PFSK-1 (cell line): ENCODE measurements around the gene ETS2.

Experiments
- FOXP2 ChIP-seq: optimal IDR thresholded peaks from 2 replicates; pipeline ENCODE3; 2011; ENCODE audit warnings: borderline replicate concordance, control low read depth, inconsistent platforms; ENCODE audit not compliant: insufficient read depth; ENCODE audit errors: extremely low read length, extremely low read depth
- POLR2AphosphoS5 ChIP-seq: IDR thresholded peaks from 2 replicates; pipeline ENCODE4 v1.6.1; 2012; ENCODE audit warnings: low read depth, mild to moderate bottlenecking, control low read depth, low read length, moderate library complexity
- SIN3A ChIP-seq: IDR thresholded peaks from 2 replicates; pipeline ENCODE4 v1.6.1; 2012; ENCODE audit warnings: mild to moderate bottlenecking, low read length, moderate library complexity, borderline replicate concordance; ENCODE audit not compliant: insufficient read depth
- TAF1 ChIP-seq: IDR thresholded peaks from 2 replicates; pipeline ENCODE4 v1.6.1; 2012; ENCODE audit warnings: low read length, control low read depth, borderline replicate concordance; ENCODE audit not compliant: insufficient read depth
- TF ChIP-seq, protein P1 (sequence below), 2 experiments: IDR thresholded peaks; 2 replicates each; pipeline versions ENCODE4 v1.6.1 to v1.8.0; 2011 to 2012; ENCODE audit warnings: low read depth in 2 of 2, low read length in 2 of 2, control low read depth in 1 of 2, inconsistent platforms in 1 of 2, mild to moderate bottlenecking in 1 of 2, moderate library complexity in 1 of 2; ENCODE audit not compliant: insufficient read depth in 1 of 2

Gene ETS2

DNA sequence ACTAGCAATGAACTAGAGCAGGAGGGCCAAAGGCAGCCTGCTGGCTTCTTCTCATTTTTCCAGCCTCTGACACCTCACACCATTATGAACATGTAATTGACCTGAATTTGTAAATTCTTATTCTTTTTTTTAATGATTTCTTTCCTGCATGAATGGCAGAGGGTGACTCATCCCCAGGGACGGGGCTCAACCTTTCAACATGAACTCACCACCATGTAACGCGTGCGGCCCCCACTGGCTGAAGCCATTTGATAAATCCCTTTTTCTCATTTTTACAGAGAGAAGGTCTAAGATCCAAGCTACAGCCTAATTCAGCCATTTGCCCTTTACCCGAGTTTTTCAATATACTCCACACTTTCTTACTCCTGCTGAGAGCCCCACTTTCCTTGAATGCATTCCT lies 9.3 kb upstream of the ETS2 start:
- no peak for TF ChIP-seq FOXP2
- TF ChIP-seq, protein P1, sequence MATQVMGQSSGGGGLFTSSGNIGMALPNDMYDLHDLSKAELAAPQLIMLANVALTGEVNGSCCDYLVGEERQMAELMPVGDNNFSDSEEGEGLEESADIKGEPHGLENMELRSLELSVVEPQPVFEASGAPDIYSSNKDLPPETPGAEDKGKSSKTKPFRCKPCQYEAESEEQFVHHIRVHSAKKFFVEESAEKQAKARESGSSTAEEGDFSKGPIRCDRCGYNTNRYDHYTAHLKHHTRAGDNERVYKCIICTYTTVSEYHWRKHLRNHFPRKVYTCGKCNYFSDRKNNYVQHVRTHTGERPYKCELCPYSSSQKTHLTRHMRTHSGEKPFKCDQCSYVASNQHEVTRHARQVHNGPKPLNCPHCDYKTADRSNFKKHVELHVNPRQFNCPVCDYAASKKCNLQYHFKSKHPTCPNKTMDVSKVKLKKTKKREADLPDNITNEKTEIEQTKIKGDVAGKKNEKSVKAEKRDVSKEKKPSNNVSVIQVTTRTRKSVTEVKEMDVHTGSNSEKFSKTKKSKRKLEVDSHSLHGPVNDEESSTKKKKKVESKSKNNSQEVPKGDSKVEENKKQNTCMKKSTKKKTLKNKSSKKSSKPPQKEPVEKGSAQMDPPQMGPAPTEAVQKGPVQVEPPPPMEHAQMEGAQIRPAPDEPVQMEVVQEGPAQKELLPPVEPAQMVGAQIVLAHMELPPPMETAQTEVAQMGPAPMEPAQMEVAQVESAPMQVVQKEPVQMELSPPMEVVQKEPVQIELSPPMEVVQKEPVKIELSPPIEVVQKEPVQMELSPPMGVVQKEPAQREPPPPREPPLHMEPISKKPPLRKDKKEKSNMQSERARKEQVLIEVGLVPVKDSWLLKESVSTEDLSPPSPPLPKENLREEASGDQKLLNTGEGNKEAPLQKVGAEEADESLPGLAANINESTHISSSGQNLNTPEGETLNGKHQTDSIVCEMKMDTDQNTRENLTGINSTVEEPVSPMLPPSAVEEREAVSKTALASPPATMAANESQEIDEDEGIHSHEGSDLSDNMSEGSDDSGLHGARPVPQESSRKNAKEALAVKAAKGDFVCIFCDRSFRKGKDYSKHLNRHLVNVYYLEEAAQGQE (IDR thresholded peaks at IDR 0.05; ENCODE audit: insufficient read depth in 1 of 2, low read depth in 2 of 2, low read length in 2 of 2) = no peak
- TF ChIP-seq POLR2AphosphoS5 = no peak
- no peak for TF ChIP-seq SIN3A
- TF ChIP-seq TAF1 = no peak

DNA sequence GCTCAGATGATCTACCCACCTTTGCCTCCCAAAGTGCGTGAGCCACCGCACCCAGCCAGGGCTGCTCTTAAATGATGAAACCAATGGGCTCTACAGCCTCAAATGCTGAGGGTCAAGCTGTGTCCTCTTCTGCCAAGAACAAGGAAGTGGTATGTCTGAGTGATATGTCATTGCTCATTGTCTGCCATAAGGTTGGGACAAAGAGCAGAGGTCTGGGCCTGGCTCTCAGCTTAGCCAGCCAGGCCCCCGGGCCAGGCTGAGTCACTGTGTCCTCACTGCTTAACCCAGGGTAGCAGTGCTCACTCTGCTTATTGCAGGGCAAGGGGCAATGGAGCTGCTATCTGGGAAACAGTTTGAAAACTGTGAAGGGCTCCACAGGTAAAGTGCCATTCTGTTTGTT lies 8.3 kb upstream of the ETS2 start:
- no peak for TF ChIP-seq FOXP2
- TF ChIP-seq, protein P1 (IDR thresholded peaks at IDR 0.05; ENCODE audit: insufficient read depth in 1 of 2, low read depth in 2 of 2, low read length in 2 of 2) = no peak
- no peak for TF ChIP-seq POLR2AphosphoS5
- TF ChIP-seq TAF1 = no peak
- no peak for TF ChIP-seq SIN3A

DNA sequence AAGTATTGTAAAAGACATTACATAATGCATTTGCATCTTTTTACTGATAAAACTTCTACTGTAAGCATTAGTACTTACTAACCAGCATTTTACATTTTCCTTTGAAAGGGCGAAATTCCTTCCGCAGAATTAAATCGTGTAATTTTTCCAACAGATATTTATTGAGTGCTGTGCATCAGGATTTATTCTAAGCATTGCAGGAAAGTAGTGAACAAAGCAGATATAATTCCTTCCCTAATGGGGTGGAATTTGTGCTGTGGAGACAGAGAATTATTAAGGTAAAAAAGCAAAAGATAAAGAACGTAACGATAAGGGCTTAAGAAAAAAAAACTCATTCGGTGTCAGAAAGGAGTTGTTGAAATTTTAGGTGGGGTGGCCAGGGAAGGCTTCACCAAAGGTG lies 7.6 kb upstream of the ETS2 start:
- no peak for TF ChIP-seq FOXP2

DNA sequence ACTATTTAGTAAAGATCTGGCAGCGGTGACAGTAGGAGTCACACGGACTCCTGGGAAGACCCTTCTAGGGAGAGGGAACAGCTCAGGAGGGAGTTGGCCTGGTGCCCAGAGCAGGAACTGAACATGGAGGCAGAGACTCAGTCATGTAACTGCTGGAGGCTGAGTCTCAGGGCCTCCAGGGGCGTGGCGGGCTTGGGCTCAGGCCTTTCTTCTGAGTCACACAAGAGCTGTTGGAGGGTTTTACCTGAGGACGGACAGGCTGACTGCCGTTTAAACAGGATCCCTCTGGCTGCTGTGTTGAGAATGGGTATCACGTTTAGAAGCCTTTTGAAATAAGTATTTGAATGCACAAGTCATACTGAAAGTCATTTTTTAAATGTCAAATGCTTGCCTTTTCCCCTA lies 7.2 kb upstream of the ETS2 start:
- TF ChIP-seq, protein P1 (IDR thresholded peaks at IDR 0.05; ENCODE audit: insufficient read depth in 1 of 2, low read depth in 2 of 2, low read length in 2 of 2) = no peak
- TF ChIP-seq FOXP2 = no peak
- no peak for TF ChIP-seq SIN3A
- TF ChIP-seq TAF1 = no peak
- no peak for TF ChIP-seq POLR2AphosphoS5

DNA sequence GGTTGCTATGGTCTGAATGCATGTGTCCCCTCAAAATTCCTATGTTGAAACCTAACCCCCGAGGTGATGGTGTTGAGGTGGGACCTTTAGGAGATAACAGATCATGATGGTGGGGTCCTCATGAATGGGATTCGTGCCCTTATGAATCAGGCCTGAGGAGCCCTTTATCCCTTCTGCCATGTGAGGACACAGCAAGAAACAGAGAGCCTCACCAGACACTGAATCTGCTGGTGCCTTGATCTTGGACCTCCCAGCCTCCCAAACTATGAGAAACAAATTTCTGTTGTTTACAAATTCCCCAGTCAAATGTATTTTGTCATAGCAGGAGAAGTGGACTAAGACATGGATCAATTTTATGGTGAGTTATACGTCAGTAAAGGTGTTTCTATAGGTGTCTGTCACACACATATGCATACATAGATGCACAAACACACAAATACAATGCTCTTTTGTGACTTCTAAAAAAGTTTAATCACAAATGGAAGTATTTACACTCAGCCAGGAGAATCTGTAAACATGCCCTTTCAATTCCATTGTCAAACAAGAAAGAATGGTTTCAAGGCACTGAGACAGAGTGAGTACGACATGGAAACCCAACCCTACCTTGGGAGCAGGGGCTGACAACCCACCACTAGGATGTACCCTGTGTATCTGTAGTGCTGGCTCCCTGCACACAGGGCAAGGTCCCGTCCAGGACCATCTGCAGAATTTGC lies 5.5 kb upstream of the ETS2 start:
- TF ChIP-seq TAF1 = no peak

DNA sequence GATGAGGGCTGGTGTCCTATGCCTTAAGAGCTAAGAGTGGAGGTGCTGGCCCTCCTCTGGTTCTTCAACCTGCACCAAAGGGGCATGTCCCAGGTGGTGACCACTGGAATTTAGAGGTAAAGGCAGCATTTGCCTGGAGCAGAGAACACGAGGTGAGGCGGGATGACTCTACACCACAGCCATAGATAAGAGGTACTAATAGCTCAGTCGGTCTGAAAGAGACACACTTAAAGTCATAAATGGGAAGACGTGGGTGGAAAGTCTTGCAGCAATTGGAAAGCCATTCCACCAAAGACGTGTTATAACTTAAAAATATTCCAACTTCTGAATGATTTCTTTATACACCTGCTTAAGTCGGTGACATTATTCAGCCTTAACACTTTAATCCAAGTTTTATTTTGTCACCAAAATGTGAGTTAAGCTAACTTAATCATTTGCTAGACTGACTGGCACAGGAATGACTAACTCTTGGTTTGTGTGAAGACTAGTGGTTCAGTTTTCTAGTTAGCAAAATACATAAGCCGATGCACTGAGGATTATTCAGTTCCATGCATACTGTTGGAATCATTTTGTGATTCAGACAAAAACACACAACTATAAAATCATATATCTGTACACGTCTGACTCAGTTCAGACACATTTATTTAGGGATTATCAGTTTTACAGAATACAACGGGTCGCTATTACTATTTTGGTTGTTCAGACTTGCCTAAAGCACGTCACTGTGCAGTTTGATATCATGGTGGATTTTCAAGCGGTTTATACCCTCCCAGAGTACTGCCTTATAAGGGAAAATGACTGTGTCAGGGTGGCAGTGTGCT lies 4.6 kb upstream of the ETS2 start:
- TF ChIP-seq SIN3A = no peak
- TF ChIP-seq POLR2AphosphoS5 = no peak
- no peak for TF ChIP-seq TAF1
- TF ChIP-seq, protein P1 (IDR thresholded peaks at IDR 0.05; ENCODE audit: insufficient read depth in 1 of 2, low read depth in 2 of 2, low read length in 2 of 2) = no peak
- TF ChIP-seq FOXP2 = no peak
